K562 (cell line): ENCODE results near the gene INO80C. TPM values are rescaled to one million over a fixed set of nuclear protein-coding genes. Genes with fewer than 3 reads are reported as not detected.

Experiments used
- ATAC-seq: fragments of 200-7000 bp; cut with Tn5 transposase; 3 replicates; pipeline ENCODE4 v1.9.1; 2020; ENCODE audit warnings: moderate library complexity
- BruUV-seq: library from RNA; stranded (reverse); fragments of 400-500 nt; replicated peaks from 2 replicates; lab custom pipeline; 2021; lab: Mats Ljungman, UMichigan
- CTCF ChIA-PET: fragments of 300-600 bp; formaldehyde crosslinking; extraction: SDS; loops from one replicate; lab custom pipeline; 2021; ENCODE audit warnings: low intra/inter-chr PET ratio; lab: Yijun Ruan, JAX
- POLR2A ChIA-PET: fragments of 300-600, 350-650 bp; sonication (Branson Sonifier 250); formaldehyde crosslinking; extraction: SDS; loops from one replicate; lab custom pipeline; 2021; ENCODE audit warnings: antibody characterized with exemption, inconsistent platforms; lab: Yijun Ruan, JAX
- DNase-seq, 4 experiments: peaks; one replicate each; pipeline versions ENCODE4 v3.0.0 to v3.0.0-alpha.2; 2011 to 2018; ENCODE audit warnings: low spot score in 3 of 4, mixed read lengths in 3 of 4; ENCODE audit errors: extremely low read depth in 1 of 4
- FAIRE-seq: peaks from 2 replicates; lab custom pipeline; 2011; peaks lifted over from hg19 to GRCh38; lab: Jason Lieb, UNC
- H2AFZ ChIP-seq: 2 replicates; pipeline ENCODE4 v1.6.0; 2011; ENCODE audit warnings: low read depth, low read length, control low read depth, inconsistent platforms
- H3K27ac ChIP-seq: fragments of 200-600 bp; 3 replicates; pipeline ENCODE4 v1.8.0; 2011; ENCODE audit warnings: low read depth, mild to moderate bottlenecking, control low read depth, inconsistent platforms, low read length, moderate library complexity, mixed read lengths; ENCODE audit errors: extremely low read depth
- H3K27me3 ChIP-seq, 2 experiments: fragments of 300-600 bp in 1 of 2; 2 replicates in 1 of 2; 3 replicates in 1 of 2; pipeline versions ENCODE4 v1.6.0 to v1.8.0; 2011; ENCODE audit warnings: inconsistent platforms in 2 of 2, low read length in 2 of 2, mild to moderate bottlenecking in 1 of 2, mixed read lengths in 1 of 2, moderate library complexity in 1 of 2; ENCODE audit not compliant: control insufficient read depth in 2 of 2, insufficient read depth in 2 of 2
- H3K36me3 ChIP-seq: fragments of 300-600 bp; 3 replicates; pipeline ENCODE4 v1.8.0; 2011; ENCODE audit warnings: mild to moderate bottlenecking, low read length, inconsistent platforms; ENCODE audit not compliant: control insufficient read depth, insufficient read depth
- H3K4me1 ChIP-seq, 2 experiments: fragments of 200-600 bp in 1 of 2; replicated peaks in 1 of 2; 2 replicates in 1 of 2; 3 replicates in 1 of 2; pipeline versions ENCODE4 v1.5.1 to v1.8.0; 2011; ENCODE audit warnings: inconsistent platforms in 2 of 2, low read length in 2 of 2, mild to moderate bottlenecking in 1 of 2, mixed read lengths in 1 of 2, moderate library complexity in 1 of 2; ENCODE audit not compliant: control insufficient read depth in 2 of 2, insufficient read depth in 2 of 2
- H3K4me2 ChIP-seq: 2 replicates; pipeline ENCODE4 v1.6.1; 2011; ENCODE audit warnings: low read length, control low read depth, inconsistent platforms, mixed read lengths; ENCODE audit not compliant: insufficient read depth
- H3K4me3 ChIP-seq: fragments of 200-600 bp; sonication (generic), shearing (Covaris generic); 2 replicates; pipeline ENCODE4 v1.5.1; 2016; ENCODE audit warnings: control low read depth, inconsistent platforms
- H3K79me2 ChIP-seq: fragments of 200-600 bp; 3 replicates; pipeline ENCODE4 v1.8.0; 2011; ENCODE audit warnings: low read length, inconsistent platforms; ENCODE audit not compliant: control insufficient read depth, insufficient read depth
- H3K9ac ChIP-seq, 2 experiments: 2 replicates each; pipeline versions ENCODE4 v1.6.0 to v1.6.1; 2011; ENCODE audit warnings: low read depth in 2 of 2, low read length in 2 of 2, control low read depth in 1 of 2, inconsistent platforms in 1 of 2, mild to moderate bottlenecking in 1 of 2, mixed read lengths in 1 of 2; ENCODE audit not compliant: insufficient read depth in 1 of 2
- H3K9me1 ChIP-seq: one replicate; pipeline ENCODE4 v1.6.0; 2011; ENCODE audit warnings: inconsistent platforms, mild to moderate bottlenecking, low read length, moderate library complexity; ENCODE audit not compliant: control insufficient read depth, insufficient read depth
- H3K9me3 ChIP-seq: replicated peaks from 2 replicates; pipeline ENCODE4 v1.5.1; 2011; ENCODE audit warnings: low read depth, low read length, inconsistent platforms; ENCODE audit not compliant: control insufficient read depth, insufficient read depth
- H4K20me1 ChIP-seq: replicated peaks from 2 replicates; pipeline ENCODE4 v1.6.1; 2011; ENCODE audit warnings: low read length, inconsistent platforms, mixed read lengths; ENCODE audit not compliant: control insufficient read depth, insufficient read depth
- BHLHE40 ChIP-seq: IDR thresholded peaks from 2 replicates; pipeline ENCODE4 v1.6.1; 2011; ENCODE audit warnings: low read length, improper control_type of control experiment
- CBX5 ChIP-seq: IDR thresholded peaks from 2 replicates; pipeline ENCODE4 v1.6.1; 2014; ENCODE audit warnings: low read depth, borderline replicate concordance
- DPF2 ChIP-seq: fragments of 450-650 bp; IDR thresholded peaks from 2 replicates; pipeline ENCODE4 v1.6.1; 2016
- HMG20A ChIP-seq: fragments of 450-650 bp; formaldehyde crosslinking; conservative IDR thresholded peaks from 2 replicates; pipeline ENCODE4 v1.4.0; 2020; ENCODE audit warnings: mild to moderate bottlenecking, mixed read lengths
- KLF10 ChIP-seq: fragments of 250-450 bp; sonication (Bioruptor Pico); IDR thresholded peaks from 2 replicates; pipeline ENCODE4 v1.6.1; 2021; ENCODE audit warnings: matching md5 sums
- MTA1 ChIP-seq: fragments of 450-650 bp; IDR thresholded peaks from 2 replicates; pipeline ENCODE4 v1.6.1; 2017; ENCODE audit warnings: borderline replicate concordance
- PCBP2 ChIP-seq: fragments of 200-400 bp; formaldehyde crosslinking; IDR thresholded peaks from 2 replicates; pipeline ENCODE4 v1.6.1; 2018; ENCODE audit warnings: low read length, low read depth, mild to moderate bottlenecking, moderate library complexity; ENCODE audit not compliant: poor library complexity, severe bottlenecking
- RBM39 ChIP-seq: fragments of 200-400 bp; formaldehyde crosslinking; optimal IDR thresholded peaks from 2 replicates; pipeline ENCODE3; 2018; ENCODE audit warnings: low read depth, low read length
- RFX7 ChIP-seq: fragments of 250-450 bp; sonication (Bioruptor Pico); IDR thresholded peaks from 2 replicates; pipeline ENCODE4 v1.5.1; 2021; ENCODE audit warnings: mild to moderate bottlenecking
- STAG1 ChIP-seq: sonication (generic); formaldehyde crosslinking; IDR thresholded peaks from 2 replicates; pipeline ENCODE4 v1.5.0; 2020; ENCODE audit warnings: missing genetic modification reagents, borderline replicate concordance
- ZBTB17 ChIP-seq: fragments of 450-650 bp; formaldehyde crosslinking; IDR thresholded peaks from 2 replicates; pipeline ENCODE4 v1.4.0; 2020; ENCODE audit warnings: mild to moderate bottlenecking
- ZNF274 ChIP-seq: IDR thresholded peaks from 2 replicates; pipeline ENCODE4 v1.6.1; 2011; ENCODE audit warnings: low read depth, mild to moderate bottlenecking, low read length, moderate library complexity, borderline replicate concordance
- WGBS: fragments of 100-300 bp; shearing (Covaris generic); methylation state at CpG from one replicate; pipeline ENCODE4 v1.1.6; 2016; ENCODE audit warnings: low coverage, mixed read lengths; ENCODE audit not compliant: insufficient coverage; ENCODE audit errors: missing lambda C conversion rate; 5-methylcytosine and 5-hydroxymethylcytosine counted together
- in situ Hi-C: fragments of 300-500 bp; cut with MboI; formaldehyde crosslinking; loops from 4 replicates; pipeline ENCODE4 v1.15.0; 2018; ENCODE audit warnings: inconsistent platforms, mixed read lengths
- intact Hi-C: fragments of 100-400 bp; cut with micrococcal nuclease; formaldehyde crosslinking; loops from 2 replicates; pipeline ENCODE4 v1.14.2; 2022
- polyA plus RNA-seq, 8 experiments: library from polyadenylated mRNA; depleted of rRNA in 4 of 8; stranded (reverse) in 5 of 8; unstranded in 3 of 8; fragments of >200 nt; fragmentation: Nextera tagmentation in 2 of 8; fragmentation: Illumina TruSeq in 1 of 8; extraction: Ambion mirVana in 2 of 8; extraction: Trizol in 1 of 8; gene quantifications; 2 replicates each; pipeline versions ENCODE4 v1.2.1 to v1.2.3, GENCODE V29; 2011 to 2014; ENCODE audit warnings: inconsistent platforms in 1 of 8, missing spikeins in 1 of 8
- total RNA-seq, 7 experiments: library from RNA; depleted of rRNA in 6 of 7; stranded (reverse); fragments of >200 nt in 6 of 7; fragmentation: Illumina TruSeq in 2 of 7; extraction: Trizol in 2 of 7; gene quantifications; 2 replicates each; pipeline versions ENCODE4 v1.2.1 to v1.2.3, GENCODE V29; 2011 to 2021; ENCODE audit warnings: low replicate concordance in 1 of 7

The INO80C gene
- total and polyA plus RNA-seq, 9 of the 15 experiments (the other 6 are each of a cell fraction or from before 2014, with no cell fraction given): 14.3 to 53.3 (median 46.6) TPM

DNA sequence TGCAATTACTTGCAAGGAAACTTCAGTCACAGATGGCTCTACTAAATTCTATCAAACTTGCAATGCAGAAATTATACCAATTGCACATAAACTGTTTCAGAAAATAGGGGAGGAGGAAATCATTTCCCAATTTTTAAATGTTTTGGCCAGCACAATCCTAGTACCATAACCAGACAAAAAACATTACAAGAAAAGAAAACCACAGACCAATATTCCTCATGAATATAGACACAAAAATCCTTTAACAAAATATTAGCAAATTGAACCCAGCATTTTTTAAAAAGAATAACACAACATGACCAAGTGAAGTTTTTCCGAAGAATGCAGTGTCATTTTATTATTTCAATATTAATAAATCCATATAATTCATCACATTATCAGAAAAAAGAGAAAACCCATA, 45.8 kb downstream of the INO80C start:
- no TSS peak for BruUV-seq
- POLR2A ChIA-PET: no interaction called here
- H3K4me1 ChIP-seq: peaks cover 2 to 15% of the 10 kb centered on the region in 2 experiments; a peak in 2 of 5 replicates
- no peaks in the 10 kb centered on the region for H3K36me3 ChIP-seq
- no peak overlapping the region for H3K4me2 ChIP-seq
- no peaks in the 10 kb centered on the region for H3K9me1 ChIP-seq
- H3K9ac ChIP-seq: no peak overlapping the region
- H3K27me3 ChIP-seq: no peaks in the 10 kb centered on the region; a peak in 2 of 5 replicates
- no peak overlapping the region for H3K4me3 ChIP-seq
- ATAC-seq (no peak), DNase-seq (no peak), FAIRE-seq (no peak)
- H4K20me1 ChIP-seq: no peaks in the 10 kb centered on the region
- H2AFZ ChIP-seq: no peak overlapping the region
- CTCF ChIA-PET: no interaction called here
- H3K9me3 ChIP-seq: no peaks in the 10 kb centered on the region
- H3K27ac ChIP-seq: no peak overlapping the region
- in situ Hi-C loops: no loop called here
- 27% methylated on average over 1 of the region's 1 CpG for WGBS
- TF ChIP-seq KLF10 (CRISPR knock-in tag): no peak
- no peak for TF ChIP-seq HMG20A
- no peak for TF ChIP-seq RFX7 (CRISPR knock-in tag)
- TF ChIP-seq DPF2: no peak
- no peak for TF ChIP-seq ZNF274
- TF ChIP-seq ZBTB17: no peak
- no peak for TF ChIP-seq MTA1
- no peak for TF ChIP-seq CBX5
- TF ChIP-seq BHLHE40: no peak
- no peak for TF ChIP-seq STAG1 (CRISPR knock-in tag)
- TF ChIP-seq RBM39: no peak
- no peak for TF ChIP-seq PCBP2
- TF ChIP-seq, all 486 proteins: peak for 0
- intact Hi-C loops: no loop called here
- no peaks in the 10 kb centered on the region for H3K79me2 ChIP-seq
